GM19351 (cell line): ENCODE results near the gene ZNF688.
"Not testable (repeated sequence)": the region's sequence is repeated elsewhere in the genome, so short reads cannot be mapped to it uniquely, and the experiment has no call there.

ENCODE experiments used
- ATAC-seq: cut with Tn5 transposase; IDR thresholded peaks from one replicate; pipeline ENCODE4 v1.9.1; 2021; ENCODE audit warnings: mild to moderate bottlenecking, moderate library complexity; ENCODE audit not compliant: unreplicated experiment

The ZNF688 gene

GRCh38 chr16:30557957-30558788, 13.3 kb downstream of the ZNF688 start, which contains the start of gene ZNF764:
Gene ZNF764 (minus strand): TSS chr16:30558374. CDS start chr16:30558182, 192 bp downstream.
- peak; percentile 95 for ATAC-seq

GRCh38 chr16:30557707-30557956, 13.9 kb downstream of the ZNF688 start:
- no peak for ATAC-seq

DNA sequence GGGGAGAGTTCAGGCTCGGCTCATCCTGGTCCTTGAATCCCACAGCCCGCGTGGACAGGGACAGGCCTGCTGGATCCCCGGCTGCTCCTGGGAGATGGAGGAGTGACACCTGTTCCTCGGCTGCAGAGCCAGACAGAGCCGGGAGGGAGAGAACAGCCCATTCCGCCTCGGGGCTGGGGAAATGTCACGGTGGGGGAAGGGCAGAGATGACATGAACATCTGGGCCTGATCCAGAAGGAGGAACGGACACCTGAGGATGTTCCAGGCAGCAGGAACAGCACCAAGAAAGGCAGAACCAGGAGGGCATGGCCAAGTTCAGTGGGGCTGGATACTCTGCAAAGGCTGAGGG, 15.4 kb downstream of the ZNF688 start:
- ATAC-seq, result no peak

DNA sequence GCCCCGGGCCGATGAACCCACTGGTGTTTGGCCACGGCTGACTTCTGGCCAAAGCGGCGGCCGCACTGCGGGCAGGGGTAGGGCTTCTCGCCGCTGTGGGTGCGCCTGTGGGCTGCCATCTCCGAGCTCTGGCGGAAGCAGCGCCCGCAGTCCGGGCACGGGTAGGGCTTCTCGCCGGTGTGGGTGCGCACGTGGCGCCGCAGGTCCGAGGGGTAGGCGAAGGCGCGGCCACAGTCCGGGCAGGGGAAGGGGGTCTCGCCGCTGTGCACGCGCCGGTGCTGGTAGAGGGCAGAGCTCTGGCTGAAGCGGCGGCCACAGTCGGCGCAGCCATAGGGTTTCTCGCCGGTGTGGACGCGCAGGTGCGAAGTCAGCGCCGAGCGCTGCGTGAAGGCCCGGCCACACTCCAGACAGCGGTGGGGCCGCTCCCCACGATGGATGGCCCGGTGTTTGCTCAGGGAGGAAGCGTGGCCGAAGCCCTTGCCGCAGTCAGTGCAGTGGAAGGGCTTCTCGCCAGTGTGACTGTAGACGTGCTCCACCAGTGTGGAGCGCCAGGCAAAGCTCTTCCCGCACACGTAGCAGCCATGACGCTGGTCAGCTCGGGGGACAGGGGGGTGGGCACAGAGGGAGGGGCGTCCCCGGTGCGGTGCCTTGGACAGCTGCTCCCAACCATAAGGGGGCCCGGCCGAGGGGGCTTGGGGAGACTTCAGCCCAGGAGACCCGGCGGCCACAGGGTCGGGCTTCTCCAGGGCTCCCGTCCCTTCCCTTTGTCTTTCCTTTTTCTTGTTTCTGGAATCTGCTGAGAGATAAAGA, 16.0 kb downstream of the ZNF688 start:
- no peak for ATAC-seq

DNA sequence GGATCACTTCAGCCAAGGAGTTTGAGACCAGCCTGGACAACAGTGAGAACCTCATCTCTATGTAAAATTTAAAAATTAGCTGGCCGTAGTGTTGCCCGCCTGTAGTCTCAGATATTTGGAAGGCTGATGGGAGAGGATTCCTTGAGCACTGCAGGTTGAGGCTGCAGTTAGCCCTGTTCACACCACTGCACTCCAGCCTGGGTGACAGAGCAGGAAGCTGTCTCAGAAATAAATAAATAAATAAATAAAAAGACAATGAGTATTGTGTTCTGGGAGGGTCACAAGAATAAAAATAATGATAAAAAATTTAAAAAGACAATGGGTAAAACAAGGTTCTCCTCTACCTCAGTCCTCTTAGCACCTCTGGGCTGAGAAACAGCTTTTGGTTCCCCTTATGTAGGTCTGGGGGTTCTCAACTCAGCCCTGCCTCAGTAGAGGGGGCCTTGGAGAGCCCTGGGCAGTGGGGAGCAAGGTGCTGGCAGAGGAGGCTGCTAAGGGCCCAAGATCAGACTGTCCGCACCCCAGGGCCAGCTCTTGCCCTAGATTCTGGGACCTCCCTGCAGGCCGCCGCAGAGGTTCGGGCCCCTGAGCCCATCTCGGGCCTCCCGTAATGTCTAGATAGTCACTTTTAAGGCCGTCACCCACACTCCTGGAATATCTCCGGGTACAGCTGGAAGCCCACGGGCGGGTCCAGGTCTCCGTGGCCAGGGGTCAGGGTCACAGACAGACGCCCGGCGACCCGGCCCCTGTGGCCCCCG, 16.8 kb downstream of the ZNF688 start:
- no peak for ATAC-seq

GRCh38 chr16:30553393-30553899, 18.1 kb downstream of the ZNF688 start:
- no peak for ATAC-seq

DNA sequence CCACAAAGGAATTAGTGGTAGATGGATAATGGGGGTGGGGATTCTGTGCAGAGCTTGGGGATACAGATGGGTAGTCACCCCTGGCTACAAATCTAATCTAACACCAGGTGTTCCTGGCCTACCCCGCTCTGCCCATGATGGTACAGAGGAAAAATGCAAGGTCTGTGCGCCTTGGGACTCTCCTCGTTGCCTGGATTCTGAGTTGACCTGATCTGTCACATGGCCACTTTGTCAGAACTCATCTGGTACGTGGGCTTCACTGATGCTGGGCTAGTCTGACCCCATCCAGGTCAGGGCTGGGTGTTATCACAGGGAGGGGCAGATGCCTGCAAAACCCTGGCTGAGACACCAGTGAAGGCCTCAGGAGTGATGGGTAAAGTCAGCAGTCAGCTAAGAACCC, 18.6 kb downstream of the ZNF688 start:
- no peak for ATAC-seq

- ATAC-seq, result no peak
Measured at GRCh38 chr16:30551781-30552180, 19.7 kb downstream of the ZNF688 start.

- ATAC-seq, result no peak
Measured at GRCh38 chr16:30548416-30549253, 22.9 kb downstream of the ZNF688 start.

GRCh38 chr16:30546115-30546514, 25.4 kb downstream of the ZNF688 start:
- ATAC-seq, result no peak

GRCh38 chr16:30543067-30543466, 28.4 kb downstream of the ZNF688 start:
- no peak for ATAC-seq

DNA sequence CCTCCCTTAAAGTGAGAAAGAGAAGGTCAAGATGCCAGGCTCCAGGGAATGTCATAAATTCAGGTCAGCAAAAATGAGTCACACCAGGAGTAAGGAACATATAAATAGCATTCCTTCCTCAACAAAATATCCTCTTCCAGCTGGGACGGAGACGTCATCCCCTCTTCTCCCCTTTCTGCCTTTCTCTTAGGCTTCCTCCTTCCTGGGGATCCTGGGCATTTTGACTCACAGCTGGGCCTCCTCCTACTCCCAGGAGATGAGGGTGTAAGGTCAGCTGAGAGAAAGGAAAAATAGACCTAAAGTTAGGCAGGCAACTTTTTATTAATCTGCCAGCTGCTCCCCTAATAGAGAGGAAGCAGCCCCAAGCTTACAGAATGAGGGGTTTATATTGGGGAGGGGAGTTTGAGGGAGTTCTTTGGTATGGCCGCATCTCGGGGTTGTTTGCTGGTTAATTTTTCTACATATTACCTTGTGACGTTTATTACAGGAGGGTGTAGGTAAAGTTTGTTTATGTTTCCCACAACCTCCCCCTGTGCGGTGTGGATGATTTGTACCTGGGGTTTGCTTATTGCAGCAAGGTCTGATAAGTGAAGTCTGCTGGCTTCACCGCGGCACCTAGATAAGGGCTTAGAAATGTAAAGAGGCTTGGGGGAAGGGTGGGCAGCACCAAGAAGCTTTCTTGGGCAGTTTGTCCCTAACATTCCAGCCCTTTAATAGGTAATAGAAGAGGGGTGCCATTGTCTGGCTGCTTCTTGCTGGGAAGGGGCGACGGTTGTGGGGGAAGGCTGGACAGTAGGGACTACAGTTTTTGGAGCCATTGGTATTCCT, 29.8 kb downstream of the ZNF688 start:
- no peak for ATAC-seq

GRCh38 chr16:30540916-30541464, 30.5 kb downstream of the ZNF688 start:
- not testable (repeated sequence) for ATAC-seq

DNA sequence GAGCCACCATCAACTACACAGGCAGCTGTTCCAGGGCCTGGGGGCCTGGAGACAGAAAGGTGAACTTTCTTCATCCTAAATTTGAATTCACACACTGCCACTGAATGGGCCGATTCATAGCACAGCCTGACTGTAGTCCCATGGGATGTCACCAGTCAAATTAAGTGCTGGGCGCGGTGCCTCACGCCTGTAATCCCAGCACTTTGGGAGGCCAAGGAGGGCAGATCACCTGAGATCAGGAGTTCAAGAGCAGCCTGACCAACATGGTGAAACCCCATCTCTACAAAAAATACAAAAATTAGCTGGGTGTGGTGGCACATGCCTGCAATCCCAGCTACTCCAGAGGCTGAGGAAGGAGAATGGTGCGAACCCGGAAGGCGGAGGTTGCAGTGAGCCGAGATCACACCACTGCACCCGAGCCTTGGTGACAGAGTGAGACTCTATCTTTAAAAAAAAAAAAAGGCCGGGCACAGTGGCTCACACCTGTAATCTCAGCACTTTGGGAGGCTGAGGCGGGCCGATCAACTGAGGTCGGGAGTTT, 31.5 kb downstream of the ZNF688 start:
- ATAC-seq, result not testable (repeated sequence)

DNA sequence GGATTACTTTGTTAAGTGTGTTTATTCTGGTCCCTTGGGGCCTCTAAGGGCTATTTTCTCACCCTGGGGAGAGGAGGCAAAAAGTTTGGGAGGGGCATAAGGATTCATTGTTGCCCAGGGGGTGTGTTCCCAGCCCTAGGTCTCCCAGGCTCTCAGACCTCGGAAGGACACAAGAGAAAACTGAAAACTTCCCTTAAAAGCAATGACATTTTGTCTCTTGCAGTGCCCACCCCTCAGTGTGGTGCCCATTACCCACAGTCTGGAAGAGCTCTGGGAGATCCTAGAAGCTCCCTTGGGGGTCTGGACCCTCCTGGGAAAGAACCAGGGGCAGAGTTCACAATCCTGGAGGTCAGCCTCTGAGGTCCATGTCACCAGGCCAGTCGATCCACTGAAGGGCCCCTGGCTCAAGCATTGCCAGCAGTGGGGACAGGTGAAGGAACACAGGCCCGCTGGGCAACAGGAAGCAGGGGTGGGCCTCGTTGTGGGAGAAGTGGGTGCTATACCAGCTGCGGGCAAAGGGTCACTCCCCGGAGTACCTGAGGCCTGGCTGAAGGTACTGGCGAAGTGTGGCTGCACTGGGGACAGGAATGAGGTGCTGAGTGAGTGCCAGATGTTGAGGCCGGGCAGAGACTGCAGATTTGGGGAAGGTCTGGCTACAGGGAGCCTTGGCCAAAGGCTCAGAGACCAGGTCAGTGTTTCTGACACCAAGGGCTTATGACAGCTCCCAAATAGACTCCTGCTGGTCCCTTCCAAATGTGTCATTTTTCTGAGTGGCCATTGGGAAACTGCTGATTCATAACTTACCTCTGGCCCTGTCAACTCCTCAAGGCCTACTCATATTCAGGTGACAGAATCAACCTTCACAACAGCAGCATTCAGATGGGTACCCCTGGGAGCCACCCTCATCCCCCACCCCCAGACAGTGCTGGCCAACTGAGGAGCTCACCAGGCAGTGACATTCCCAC, 32.2 kb downstream of the ZNF688 start:
- no peak for ATAC-seq

- not testable (repeated sequence) for ATAC-seq
Measured at GRCh38 chr16:30536391-30537024, 35.0 kb downstream of the ZNF688 start.

DNA sequence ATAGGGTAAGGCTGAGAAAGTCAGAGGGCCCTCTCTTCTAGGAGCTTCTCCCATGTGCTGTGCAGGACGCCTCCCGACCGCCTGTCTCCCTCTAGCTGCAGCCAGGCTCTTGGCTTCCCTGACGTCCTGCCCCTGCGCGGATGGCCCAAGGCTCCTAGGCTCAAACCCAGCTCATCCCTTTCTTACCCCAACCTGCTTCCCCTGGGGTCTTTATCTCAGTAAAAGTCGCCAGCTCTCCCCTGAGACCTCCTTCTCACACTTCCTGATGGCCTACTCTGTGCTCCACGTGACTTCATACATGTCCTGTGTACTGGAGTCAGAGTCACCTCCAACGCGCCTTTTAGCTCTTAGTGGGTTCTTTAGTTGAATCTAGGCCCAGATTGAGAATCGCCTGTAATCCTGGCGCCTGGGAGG, 35.7 kb downstream of the ZNF688 start:
- ATAC-seq, result peak; percentile 45
